GM19452 (cell line): ENCODE results near the gene EIF4H.
"Not testable (repeated sequence)": the region's sequence is repeated elsewhere in the genome, so short reads cannot be mapped to it uniquely, and the experiment has no call there.

Experiments used
- ATAC-seq: cut with Tn5 transposase; IDR thresholded peaks from one replicate; pipeline ENCODE4 v1.9.1; 2021; ENCODE audit not compliant: unreplicated experiment

Gene EIF4H

GRCh38 chr7:74197449-74198124 lies 23.4 kb downstream of the EIF4H start:
- ATAC-seq = no peak

GRCh38 chr7:74199551-74200355 lies 25.6 kb downstream of the EIF4H start:
- no peak for ATAC-seq

GRCh38 chr7:74202841-74203556 lies 28.8 kb downstream of the EIF4H start:
- ATAC-seq = no peak

GRCh38 chr7:74203956-74204618 lies 29.9 kb downstream of the EIF4H start:
- no peak for ATAC-seq

GRCh38 chr7:74206052-74206451 lies 31.9 kb downstream of the EIF4H start:
- ATAC-seq = not testable (repeated sequence)

- ATAC-seq = no peak
These were observed 32.5 kb downstream of the EIF4H start for GRCh38 chr7:74206589-74207120.

GRCh38 chr7:74207586-74207985 lies 33.4 kb downstream of the EIF4H start:
- no peak for ATAC-seq

- not testable (repeated sequence) for ATAC-seq
These were observed 34.1 kb downstream of the EIF4H start for GRCh38 chr7:74208241-74208640.

- ATAC-seq = no peak
These were observed 38.5 kb downstream of the EIF4H start for GRCh38 chr7:74212661-74213060.

GRCh38 chr7:74214816-74215630 lies 40.9 kb downstream of the EIF4H start:
- ATAC-seq = no peak

GRCh38 chr7:74215921-74216320 lies 41.8 kb downstream of the EIF4H start:
- ATAC-seq = no peak

- no peak for ATAC-seq
These were observed 42.2 kb downstream of the EIF4H start for GRCh38 chr7:74216361-74216761.

GRCh38 chr7:74217455-74218342 lies 43.5 kb downstream of the EIF4H start:
- no peak for ATAC-seq

GRCh38 chr7:74218343-74218698 lies 44.2 kb downstream of the EIF4H start:
- ATAC-seq = no peak

GRCh38 chr7:74219416-74219815 lies 45.3 kb downstream of the EIF4H start:
- ATAC-seq = no peak

- ATAC-seq = no peak
These were observed 46.1 kb downstream of the EIF4H start for GRCh38 chr7:74220229-74220628.

GRCh38 chr7:74221713-74222112 lies 47.6 kb downstream of the EIF4H start:
- ATAC-seq = no peak

GRCh38 chr7:74222851-74223710 lies 48.9 kb downstream of the EIF4H start:
- ATAC-seq = no peak
